GM19328 (cell line): Measurements from ENCODE around the gene RHBG.

Experiments
- ATAC-seq: cut with Tn5 transposase; IDR thresholded peaks from one replicate; pipeline ENCODE4 v1.9.1; 2021; ENCODE audit warnings: mild to moderate bottlenecking, moderate library complexity; ENCODE audit not compliant: unreplicated experiment

Gene RHBG

GRCh38 chr1:156422602-156423091 is 53.6 kb downstream of the RHBG start:
- no peak for ATAC-seq

GRCh38 chr1:156423422-156424352 is 54.7 kb downstream of the RHBG start:
- ATAC-seq: no peak

- ATAC-seq: no peak
Observed at GRCh38 chr1:156424806-156425432, 55.9 kb downstream of the RHBG start.

GRCh38 chr1:156425943-156426342 is 56.9 kb downstream of the RHBG start:
- ATAC-seq: no peak

- no peak for ATAC-seq
Observed at GRCh38 chr1:156427957-156428356, 58.9 kb downstream of the RHBG start.

- ATAC-seq: no peak
Observed at GRCh38 chr1:156428746-156429288, 59.8 kb downstream of the RHBG start.

GRCh38 chr1:156429313-156430060 is 60.5 kb downstream of the RHBG start:
- ATAC-seq: no peak

GRCh38 chr1:156430303-156430702 is 61.3 kb downstream of the RHBG start:
- ATAC-seq: no peak

GRCh38 chr1:156430866-156431265 is 61.9 kb downstream of the RHBG start:
- ATAC-seq: no peak

GRCh38 chr1:156431366-156431765 is 62.4 kb downstream of the RHBG start:
- ATAC-seq: no peak

- no peak for ATAC-seq
Observed at GRCh38 chr1:156431769-156432668, 63.0 kb downstream of the RHBG start.

GRCh38 chr1:156432669-156433018 is 63.6 kb downstream of the RHBG start:
- ATAC-seq: no peak

- ATAC-seq: no peak
Observed at GRCh38 chr1:156433032-156433431, 64.0 kb downstream of the RHBG start.

GRCh38 chr1:156433602-156434001 is 64.6 kb downstream of the RHBG start:
- no peak for ATAC-seq
